GM12878 (cell line): ENCODE results near the gene MCOLN3. TPM values are rescaled to one million over a fixed set of nuclear protein-coding genes. Genes with fewer than 3 reads are reported as not detected.

Experiments used
- ATAC-seq: fragments of 200-7000 bp; cut with Tn5 transposase; 3 replicates; pipeline ENCODE4 v1.9.1; 2020; ENCODE audit warnings: mild to moderate bottlenecking, moderate library complexity
- BruUV-seq: library from RNA; stranded (reverse); fragments of 400-500 nt; replicated peaks from 2 replicates; lab custom pipeline; 2021; lab: Mats Ljungman, UMichigan
- CTCF ChIA-PET: fragments of 300-600 bp; sonication (Branson Sonifier 250); formaldehyde crosslinking; extraction: SDS; loops from one replicate; lab custom pipeline; 2021; ENCODE audit warnings: inconsistent platforms; lab: Yijun Ruan, JAX
- POLR2A ChIA-PET: fragments of 350-600 bp; formaldehyde crosslinking; extraction: SDS; loops from one replicate; lab custom pipeline; 2021; ENCODE audit warnings: inconsistent platforms; lab: Charles Lee
- RAD21 ChIA-PET: fragments of 300-600 bp; sonication (Branson Sonifier 250); formaldehyde crosslinking; loops from one replicate; lab custom pipeline; 2023; ENCODE audit warnings: antibody characterized with exemption; ENCODE audit not compliant: unreplicated experiment; lab: Charles Lee
- SMC1A ChIA-PET: fragments of 300-600 bp; sonication (Branson Sonifier 250); formaldehyde crosslinking; loops from one replicate; lab custom pipeline; 2023; ENCODE audit not compliant: unreplicated experiment, uncharacterized antibody; lab: Charles Lee
- DNase-seq: peaks from one replicate; pipeline ENCODE4 v3.0.0-alpha.2; 2011; ENCODE audit warnings: low read depth, low spot score
- FAIRE-seq: peaks from 3 replicates; lab custom pipeline; 2011; peaks lifted over from hg19 to GRCh38; lab: Jason Lieb, UNC
- H2AFZ ChIP-seq: 2 replicates; pipeline ENCODE4 v1.6.0; 2011; ENCODE audit warnings: low read depth, low read length, control low read depth; ENCODE audit not compliant: control insufficient read depth
- H3K27ac ChIP-seq: 2 replicates; pipeline ENCODE4 v1.5.1; 2011; ENCODE audit warnings: control low read depth; ENCODE audit not compliant: control insufficient read depth, insufficient read depth
- H3K27me3 ChIP-seq, 2 experiments: replicated peaks in 1 of 2; 2 replicates each; pipeline versions ENCODE4 v1.6.0 to v1.6.1; 2011; ENCODE audit warnings: low read length in 1 of 2; ENCODE audit not compliant: control insufficient read depth in 2 of 2, insufficient read depth in 2 of 2
- H3K36me3 ChIP-seq, 2 experiments: 2 replicates each; pipeline ENCODE4 v1.5.1; 2011; ENCODE audit warnings: low read length in 1 of 2; ENCODE audit not compliant: control insufficient read depth in 2 of 2, insufficient read depth in 2 of 2
- H3K4me1 ChIP-seq: 2 replicates; pipeline ENCODE4 v1.6.1; 2011; ENCODE audit warnings: mild to moderate bottlenecking, low read length, moderate library complexity, mixed read lengths; ENCODE audit not compliant: control insufficient read depth, insufficient read depth
- H3K4me2 ChIP-seq: 2 replicates; pipeline ENCODE4 v1.6.0; 2011; ENCODE audit warnings: control low read depth; ENCODE audit not compliant: control insufficient read depth, insufficient read depth
- H3K4me3 ChIP-seq: fragments of 200-600 bp; sonication (generic); 2 replicates; pipeline ENCODE4 v1.5.1; 2016
- H3K79me2 ChIP-seq: 2 replicates; pipeline ENCODE4 v1.6.0; 2011; ENCODE audit warnings: low read length; ENCODE audit not compliant: control insufficient read depth, insufficient read depth
- H3K9ac ChIP-seq: 2 replicates; pipeline ENCODE4 v1.8.0; 2011; ENCODE audit warnings: low read length, control low read depth, mixed read lengths; ENCODE audit not compliant: control insufficient read depth, insufficient read depth
- H3K9me3 ChIP-seq: replicated peaks from 3 replicates; pipeline ENCODE4 v1.5.1; 2011; ENCODE audit warnings: mild to moderate bottlenecking, low read length; ENCODE audit not compliant: control insufficient read depth, insufficient read depth
- H4K20me1 ChIP-seq: 2 replicates; pipeline ENCODE4 v1.6.0; 2011; ENCODE audit not compliant: control insufficient read depth, insufficient read depth
- CBX3 ChIP-seq: fragments of 200-600 bp; sonication (generic); IDR thresholded peaks from 2 replicates; pipeline ENCODE4 v1.6.1; 2016; ENCODE audit warnings: low read depth, borderline replicate concordance
- NR2C1 ChIP-seq: fragments of 450-650 bp; IDR thresholded peaks from 2 replicates; pipeline ENCODE4 v1.6.1; 2017; ENCODE audit warnings: antibody characterized with exemption, mild to moderate bottlenecking, moderate library complexity
- SIN3A ChIP-seq: IDR thresholded peaks from 2 replicates; pipeline ENCODE4 v1.6.1; 2012; ENCODE audit warnings: low read depth, low read length, improper control_type of control experiment
- SREBF1 ChIP-seq: IDR thresholded peaks from 2 replicates; pipeline ENCODE4 v1.6.1; 2012; ENCODE audit warnings: mild to moderate bottlenecking, low read length
- YY1 ChIP-seq: IDR thresholded peaks from 2 replicates; pipeline ENCODE4 v1.6.1; 2011; ENCODE audit warnings: low read depth, mild to moderate bottlenecking, low read length
- ZNF384 ChIP-seq: IDR thresholded peaks from 2 replicates; pipeline ENCODE4 v1.6.1; 2012; ENCODE audit warnings: low read depth, mild to moderate bottlenecking, low read length, improper control_type of control experiment, borderline replicate concordance
- WGBS: methylation state at CpG from one replicate; pipeline ENCODE4 v1.1.6; 2016; ENCODE audit warnings: low lambda C conversion rate; ENCODE audit not compliant: insufficient replicate concordance, insufficient coverage; ENCODE audit errors: missing lambda C conversion rate; 5-methylcytosine and 5-hydroxymethylcytosine counted together
- in situ Hi-C: fragments of 300-500 bp; cut with MboI; formaldehyde crosslinking; loops from 9 replicates; pipeline ENCODE4 v1.14.3; 2018; ENCODE audit warnings: mixed read lengths
- intact Hi-C: fragments of 100-400 bp; cut with micrococcal nuclease; formaldehyde crosslinking; loops from one replicate; pipeline ENCODE4 v1.14.2; 2022; ENCODE audit not compliant: unreplicated experiment
- polyA plus RNA-seq, 11 experiments: library from polyadenylated mRNA; depleted of rRNA in 4 of 11; unstranded in 6 of 11; stranded (reverse) in 5 of 11; fragments of >200 nt; fragmentation: Nextera tagmentation in 4 of 11; fragmentation: Illumina TruSeq in 1 of 11; extraction: Ambion mirVana in 4 of 11; extraction: Trizol in 1 of 11; gene quantifications; 1 replicate in 1 of 11; 2 replicates in 10 of 11; pipeline versions ENCODE4 v1.2.1 to v1.2.3, GENCODE V29; 2011 to 2016; ENCODE audit warnings: inconsistent platforms in 2 of 11, missing spikeins in 2 of 11, low read depth in 1 of 11
- total RNA-seq, 4 experiments: library from RNA; depleted of rRNA in 3 of 4; stranded (reverse); fragments of >200 nt in 3 of 4; fragmentation: Illumina TruSeq in 1 of 4; extraction: Trizol in 1 of 4; gene quantifications; 2 replicates each; pipeline versions ENCODE4 v1.2.1 to v1.2.3, GENCODE V29; 2013 to 2021
- TF ChIP-seq, protein P1 (sequence below), 3 experiments: IDR thresholded peaks in 2 of 3; conservative IDR thresholded peaks in 1 of 3; 2 replicates each; pipeline ENCODE4 v1.5.1; 2011; ENCODE audit warnings: low read depth in 3 of 3, low read length in 3 of 3, mild to moderate bottlenecking in 3 of 3, control low read depth in 2 of 3, moderate library complexity in 2 of 3, inconsistent platforms in 1 of 3, mixed read lengths in 1 of 3; ENCODE audit not compliant: control insufficient read depth in 2 of 3, insufficient read depth in 1 of 3; ENCODE audit errors: extremely low read depth in 1 of 3

MCOLN3 gene
- total and polyA plus RNA-seq, 10 of the 15 experiments (the other 5 are each of a cell fraction or from before 2014, with no cell fraction given), result 0.48 to 7.4 (median 3.8) TPM

DNA sequence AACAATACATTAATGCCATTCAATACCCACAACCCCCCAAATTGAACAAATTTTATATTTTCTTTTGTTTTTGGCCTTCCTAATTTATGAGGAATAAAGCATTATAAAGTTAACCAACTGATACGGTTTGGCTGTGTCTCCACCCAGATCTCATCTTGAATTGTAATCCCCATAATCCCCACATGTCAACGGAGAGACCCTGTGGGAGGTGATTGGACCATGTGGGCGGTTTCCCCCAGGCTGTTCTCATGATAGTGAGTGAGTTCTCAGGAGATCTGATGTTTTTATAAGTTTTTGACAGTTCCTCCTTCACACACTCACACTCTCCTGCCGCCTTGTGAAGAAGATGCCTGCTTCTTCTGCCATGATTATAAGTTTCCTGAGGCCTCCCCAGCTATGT, 6.4 kb upstream of the MCOLN3 start:
- no peaks in the 10 kb centered on the region for H3K36me3 ChIP-seq
- no peak overlapping the region for H2AFZ ChIP-seq
- in situ Hi-C loops, result no loop called here
- intact Hi-C loops, result no loop called here
- no peak for DNase-seq
- ChIA-PET CTCF (no interaction called here), RAD21 (no interaction called here), POLR2A (no interaction called here)
- BruUV-seq, result no TSS peak
- no peak overlapping the region for H3K4me2 ChIP-seq
- 41% methylated on average over 4 of the region's 4 CpGs for WGBS
- H3K79me2 ChIP-seq, result no peaks in the 10 kb centered on the region
- H3K27me3 ChIP-seq, result no peaks in the 10 kb centered on the region
- FAIRE-seq, result no peak
- TF ChIP-seq CBX3 (no peak), YY1 (no peak), NR2C1 (no peak), ZNF384 (no peak), SIN3A (no peak), SREBF1 (no peak)
- TF ChIP-seq, protein P1, sequence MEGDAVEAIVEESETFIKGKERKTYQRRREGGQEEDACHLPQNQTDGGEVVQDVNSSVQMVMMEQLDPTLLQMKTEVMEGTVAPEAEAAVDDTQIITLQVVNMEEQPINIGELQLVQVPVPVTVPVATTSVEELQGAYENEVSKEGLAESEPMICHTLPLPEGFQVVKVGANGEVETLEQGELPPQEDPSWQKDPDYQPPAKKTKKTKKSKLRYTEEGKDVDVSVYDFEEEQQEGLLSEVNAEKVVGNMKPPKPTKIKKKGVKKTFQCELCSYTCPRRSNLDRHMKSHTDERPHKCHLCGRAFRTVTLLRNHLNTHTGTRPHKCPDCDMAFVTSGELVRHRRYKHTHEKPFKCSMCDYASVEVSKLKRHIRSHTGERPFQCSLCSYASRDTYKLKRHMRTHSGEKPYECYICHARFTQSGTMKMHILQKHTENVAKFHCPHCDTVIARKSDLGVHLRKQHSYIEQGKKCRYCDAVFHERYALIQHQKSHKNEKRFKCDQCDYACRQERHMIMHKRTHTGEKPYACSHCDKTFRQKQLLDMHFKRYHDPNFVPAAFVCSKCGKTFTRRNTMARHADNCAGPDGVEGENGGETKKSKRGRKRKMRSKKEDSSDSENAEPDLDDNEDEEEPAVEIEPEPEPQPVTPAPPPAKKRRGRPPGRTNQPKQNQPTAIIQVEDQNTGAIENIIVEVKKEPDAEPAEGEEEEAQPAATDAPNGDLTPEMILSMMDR (IDR thresholded peaks at IDR 0.05 in 2 of 3, conservative IDR thresholded peaks at IDR 0.05 in 1 of 3; ENCODE audit: control insufficient read depth in 2 of 3, extremely low read depth in 1 of 3, insufficient read depth in 1 of 3, low read depth in 3 of 3, low read length in 3 of 3), result no peak
- TF ChIP-seq, all 136 proteins: peak for 0
- Histone ChIP-seq H3K4me1 (no peaks in the 10 kb centered on the region; the same call in 1 of the 2 replicates), H3K9ac (no peak overlapping the region), H3K4me3 (no peak overlapping the region), H4K20me1 (no peaks in the 10 kb centered on the region), H3K9me3 (no peaks in the 10 kb centered on the region), H3K27ac (no peak overlapping the region)
- no peak for ATAC-seq
- SMC1A ChIA-PET, result no interaction called here
